VCaP (cell line): ENCODE data around the gene DAP.

ENCODE experiments used
- H3K27ac ChIP-seq: fragments of 450-650 bp; 2 replicates; pipeline ENCODE4 v1.5.1; 2017
- TF ChIP-seq, protein P1 (sequence below): fragments of 450-650 bp; conservative IDR thresholded peaks from 2 replicates; pipeline ENCODE4 v1.5.1; 2017; ENCODE audit warnings: mild to moderate bottlenecking, moderate library complexity

DAP gene

DNA sequence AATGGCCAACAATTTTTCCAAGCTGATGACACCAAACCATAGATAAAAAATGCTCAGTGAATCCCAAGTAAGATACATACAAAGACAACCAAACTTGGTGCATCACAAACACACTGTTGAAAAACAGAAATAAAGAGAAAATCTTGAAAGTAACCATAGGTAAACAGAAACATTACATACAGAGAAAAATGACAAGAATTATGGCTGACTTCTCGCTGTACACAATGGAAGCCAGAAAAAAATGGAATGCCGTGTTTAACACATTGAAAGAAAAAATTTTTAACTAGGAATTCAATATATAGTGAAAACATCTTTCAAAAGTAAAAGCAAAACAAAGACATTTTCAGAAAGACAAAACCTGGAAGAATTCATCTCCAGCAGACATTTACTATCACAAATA, 20.6 kb downstream of the DAP start:
- TF ChIP-seq, protein P1, sequence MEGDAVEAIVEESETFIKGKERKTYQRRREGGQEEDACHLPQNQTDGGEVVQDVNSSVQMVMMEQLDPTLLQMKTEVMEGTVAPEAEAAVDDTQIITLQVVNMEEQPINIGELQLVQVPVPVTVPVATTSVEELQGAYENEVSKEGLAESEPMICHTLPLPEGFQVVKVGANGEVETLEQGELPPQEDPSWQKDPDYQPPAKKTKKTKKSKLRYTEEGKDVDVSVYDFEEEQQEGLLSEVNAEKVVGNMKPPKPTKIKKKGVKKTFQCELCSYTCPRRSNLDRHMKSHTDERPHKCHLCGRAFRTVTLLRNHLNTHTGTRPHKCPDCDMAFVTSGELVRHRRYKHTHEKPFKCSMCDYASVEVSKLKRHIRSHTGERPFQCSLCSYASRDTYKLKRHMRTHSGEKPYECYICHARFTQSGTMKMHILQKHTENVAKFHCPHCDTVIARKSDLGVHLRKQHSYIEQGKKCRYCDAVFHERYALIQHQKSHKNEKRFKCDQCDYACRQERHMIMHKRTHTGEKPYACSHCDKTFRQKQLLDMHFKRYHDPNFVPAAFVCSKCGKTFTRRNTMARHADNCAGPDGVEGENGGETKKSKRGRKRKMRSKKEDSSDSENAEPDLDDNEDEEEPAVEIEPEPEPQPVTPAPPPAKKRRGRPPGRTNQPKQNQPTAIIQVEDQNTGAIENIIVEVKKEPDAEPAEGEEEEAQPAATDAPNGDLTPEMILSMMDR = no peak
- no peak overlapping the region for H3K27ac ChIP-seq

DNA sequence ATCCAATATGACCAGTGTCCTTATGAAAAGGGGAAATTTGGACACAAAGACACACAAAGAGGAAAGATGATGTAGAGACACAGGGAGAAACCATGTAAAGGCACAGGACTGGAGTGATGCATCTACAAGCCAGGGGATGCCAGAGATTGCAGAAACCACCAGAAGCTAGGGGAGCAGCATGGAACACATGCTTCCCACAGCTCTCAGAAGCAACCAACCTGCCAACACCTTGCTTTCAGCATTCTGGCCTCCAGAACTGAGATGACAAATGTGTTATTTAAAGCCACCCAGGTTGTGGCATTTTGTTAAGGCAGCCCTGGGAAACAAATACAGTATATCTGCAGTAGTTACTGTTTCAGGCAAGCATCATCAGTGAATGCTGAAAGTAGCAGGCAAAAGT, 23.2 kb downstream of the DAP start:
- TF ChIP-seq, protein P1 = no peak
- no peak overlapping the region for H3K27ac ChIP-seq

DNA sequence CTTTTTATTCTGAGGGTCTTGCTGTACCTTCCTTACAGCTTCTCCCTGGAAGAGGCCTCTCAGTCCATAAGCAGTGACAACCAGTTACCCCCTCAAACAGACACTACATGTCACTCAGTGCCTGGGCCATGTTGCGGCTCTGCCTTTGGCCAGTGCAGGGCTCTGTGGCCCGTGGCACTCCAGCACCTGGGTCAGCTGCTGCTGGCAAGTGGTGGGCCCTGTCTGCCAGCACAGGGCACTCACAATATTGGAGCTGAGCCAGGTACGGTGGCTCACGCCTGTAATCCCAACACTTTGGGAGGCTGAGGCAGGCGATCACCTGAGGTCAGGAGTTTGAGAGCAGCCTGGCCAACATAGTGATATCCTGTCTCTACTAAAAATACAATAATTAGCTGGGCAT, 24.2 kb downstream of the DAP start:
- H3K27ac ChIP-seq = no peak overlapping the region
- TF ChIP-seq, protein P1 = no peak

DNA sequence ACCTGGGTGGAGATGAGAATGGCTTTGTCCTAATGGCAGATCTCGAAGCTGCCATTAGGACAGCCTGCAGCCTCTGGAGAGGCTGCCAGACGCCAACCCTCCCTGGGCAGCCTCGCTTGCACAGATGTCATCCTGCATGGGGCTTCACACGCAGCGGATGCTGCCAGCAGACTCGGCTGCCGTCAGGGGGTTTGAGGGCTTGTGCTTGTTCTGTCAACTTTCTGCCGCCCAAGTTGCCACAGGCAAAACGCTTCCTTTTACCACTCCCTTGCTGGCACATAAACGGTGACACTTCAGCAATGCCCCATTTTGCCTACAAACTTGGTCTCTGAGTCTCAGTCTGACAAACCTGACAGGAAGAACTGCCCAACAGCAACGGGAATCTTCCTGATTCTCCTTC, 24.7 kb downstream of the DAP start:
- H3K27ac ChIP-seq = no peak overlapping the region
- TF ChIP-seq, protein P1 = no peak

DNA sequence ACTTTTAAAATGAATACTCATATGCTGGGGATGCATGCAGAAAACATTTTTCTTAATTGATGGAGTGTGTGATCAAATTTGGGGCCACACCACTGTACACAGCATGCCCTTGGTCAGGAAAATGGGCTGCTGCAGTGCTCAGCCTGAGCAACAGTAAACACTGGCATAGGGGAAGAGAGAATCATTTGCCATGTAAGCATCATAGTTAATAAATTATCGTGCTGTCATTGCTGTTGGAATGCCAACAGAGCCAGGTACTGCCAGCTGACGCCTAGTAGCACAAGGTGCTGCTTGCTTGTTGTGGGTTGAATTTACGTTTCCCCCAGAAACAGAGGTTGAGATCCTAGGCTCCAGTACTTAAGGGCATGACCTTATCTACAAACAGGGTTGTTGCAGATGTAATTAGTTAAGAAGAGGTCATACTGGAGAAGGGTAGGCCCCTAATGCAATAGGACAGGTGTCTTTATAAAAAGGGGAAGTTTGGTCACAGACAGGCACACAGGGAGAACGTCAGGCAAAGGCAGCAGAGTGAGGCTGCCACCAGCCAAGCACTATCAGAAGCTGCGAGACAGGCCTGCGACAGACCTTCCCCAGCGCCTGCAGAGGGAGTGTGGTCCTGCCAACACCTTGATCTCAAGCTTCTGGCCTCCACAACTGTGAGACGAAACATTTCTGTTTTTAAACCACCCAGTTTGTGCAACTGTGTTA, 25.3 kb downstream of the DAP start:
- no peak overlapping the region for H3K27ac ChIP-seq
- TF ChIP-seq, protein P1 = no peak

DNA sequence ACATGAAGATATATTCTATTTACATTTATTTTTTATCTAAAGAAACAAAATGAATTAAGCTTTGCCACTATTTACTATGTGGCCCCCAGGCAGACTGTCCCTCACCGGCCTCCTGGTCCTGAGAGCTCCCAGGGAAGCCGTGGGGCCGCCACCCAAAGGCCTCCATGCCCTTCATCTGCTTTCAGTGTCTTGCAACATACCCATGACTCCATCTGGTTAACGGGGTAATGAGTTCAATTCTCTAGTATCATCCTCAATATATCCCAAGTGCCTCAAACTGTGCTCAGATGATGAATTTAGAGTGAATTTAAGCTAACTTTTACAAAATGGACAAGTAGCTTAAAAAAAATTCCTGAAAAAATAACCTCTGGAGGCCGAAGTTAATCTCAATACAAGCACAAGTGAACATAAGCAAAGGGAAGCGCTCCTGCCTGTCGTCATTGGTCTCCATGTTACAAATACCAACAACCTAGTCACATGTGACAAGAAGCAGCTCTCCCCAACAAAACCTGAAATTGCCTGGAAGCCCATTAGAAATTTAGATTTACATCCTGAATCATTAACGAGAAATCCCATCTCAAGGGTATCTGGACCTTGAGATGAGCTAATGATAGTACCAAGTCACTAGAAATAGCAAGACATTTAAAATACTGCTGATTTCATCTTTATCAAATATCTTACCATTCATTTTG, 26.1 kb downstream of the DAP start:
- peak overlapping the region; percentile 34; the same call in 1 of the 2 replicates for H3K27ac ChIP-seq
- TF ChIP-seq, protein P1 = no peak

DNA sequence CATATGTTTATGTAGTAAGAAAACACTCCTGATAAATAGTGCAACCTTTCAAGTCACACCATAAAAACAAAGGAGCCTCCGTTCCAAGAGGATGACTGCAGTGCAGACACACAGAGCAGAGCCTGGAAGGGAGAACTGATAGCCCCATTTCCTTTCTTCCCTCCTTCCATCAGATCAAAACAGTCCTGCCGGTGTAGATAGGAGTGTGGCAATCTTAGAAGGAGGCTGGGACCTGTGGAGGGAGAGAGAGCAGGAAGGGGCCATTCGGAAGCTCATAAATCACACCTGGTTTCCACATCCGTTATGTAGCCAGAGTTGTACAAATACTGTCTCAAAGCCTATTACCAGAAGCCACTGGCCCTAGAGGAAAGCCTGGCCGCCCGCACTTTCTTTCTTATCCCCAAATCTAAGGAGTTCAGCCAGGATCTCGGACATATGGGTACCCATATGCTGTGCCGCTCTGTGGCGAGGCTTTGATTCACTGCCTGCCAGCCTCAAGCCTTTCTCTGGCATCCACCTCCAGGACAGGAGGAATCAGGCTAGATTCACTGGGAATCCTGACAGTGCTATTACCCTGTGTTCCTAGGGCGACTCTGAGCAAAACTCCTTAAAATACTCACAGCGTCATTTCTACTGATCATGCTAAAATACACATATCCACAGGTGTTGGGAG, 26.9 kb downstream of the DAP start:
- H3K27ac ChIP-seq = peak overlapping the region; percentile 34

More for the DNA sequence above, 26.9 kb downstream of the DAP start:
- TF ChIP-seq, protein P1 = no peak
